ENCODE measurements around the gene MROH9. TPM values are rescaled to one million over a fixed set of nuclear protein-coding genes. Genes with fewer than 3 reads are reported as not detected.

Gene MROH9
- total RNA-seq, 4 donors from 2014 or later, result 3.9 TPM; not detected in 3

GRCh38 chr1:170987424-170987823 lies 52.1 kb downstream of the MROH9 start:
- no peaks in the 10 kb centered on the region for H3K9me3 ChIP-seq
- 80 to 87% methylated on average over 5 of the region's 5 CpGs for WGBS, 2 donors
- no peaks in the 10 kb centered on the region for H3K27me3 ChIP-seq
- no peaks in the 10 kb centered on the region for H3K4me1 ChIP-seq
- no peaks in the 10 kb centered on the region for H3K36me3 ChIP-seq
- no peak for DNase-seq (ENCODE audit: low spot score in 2 of 2)
- no peak for TF ChIP-seq CTCF (IDR thresholded peaks at IDR 0.05)
- no peak for TF ChIP-seq EP300 (IDR thresholded peaks at IDR 0.05)
- no peak for TF ChIP-seq POLR2A (IDR thresholded peaks at IDR 0.05)
- H3K27ac ChIP-seq, result no peak overlapping the region
- H3K4me3 ChIP-seq, result no peak overlapping the region

GRCh38 chr1:170993151-170993550 lies 57.8 kb downstream of the MROH9 start:
- H3K27me3 ChIP-seq, result no peaks in the 10 kb centered on the region
- TF ChIP-seq EP300 (IDR thresholded peaks at IDR 0.05), result no peak
- TF ChIP-seq CTCF (IDR thresholded peaks at IDR 0.05), result no peak
- no peak for TF ChIP-seq POLR2A (IDR thresholded peaks at IDR 0.05)
- H3K9me3 ChIP-seq, result no peaks in the 10 kb centered on the region
- H3K4me3 ChIP-seq, result no peak overlapping the region
- no peaks in the 10 kb centered on the region for H3K36me3 ChIP-seq
- H3K4me1 ChIP-seq, result no peaks in the 10 kb centered on the region
- H3K27ac ChIP-seq, result no peak overlapping the region
- no peak for DNase-seq (ENCODE audit: low spot score in 2 of 2)

GRCh38 chr1:170993717-170994116 lies 58.4 kb downstream of the MROH9 start:
- no peaks in the 10 kb centered on the region for H3K36me3 ChIP-seq

GRCh38 chr1:171014880-171015279 lies 79.5 kb downstream of the MROH9 start:
- no peak for DNase-seq (ENCODE audit: low spot score in 2 of 2)
- H3K4me3 ChIP-seq, result no peak overlapping the region
- H3K9me3 ChIP-seq, result no peaks in the 10 kb centered on the region
- WGBS, 2 donors, result 70 to 72% methylated on average over 4 of the region's 4 CpGs
- H3K27ac ChIP-seq, result no peak overlapping the region
- no peaks in the 10 kb centered on the region for H3K4me1 ChIP-seq
- no peaks in the 10 kb centered on the region for H3K27me3 ChIP-seq
- TF ChIP-seq POLR2A (IDR thresholded peaks at IDR 0.05), result no peak
- no peak for TF ChIP-seq EP300 (IDR thresholded peaks at IDR 0.05)
- TF ChIP-seq CTCF (IDR thresholded peaks at IDR 0.05), result no peak
- no peaks in the 10 kb centered on the region for H3K36me3 ChIP-seq

More at GRCh38 chr1:170993717-170994116, 58.4 kb downstream of the MROH9 start:
- no peak overlapping the region for H3K4me3 ChIP-seq
- WGBS, 2 donors, result 98% methylated on average over 1 of the region's 1 CpG
- no peaks in the 10 kb centered on the region for H3K27me3 ChIP-seq
- TF ChIP-seq EP300 (IDR thresholded peaks at IDR 0.05), result no peak
- TF ChIP-seq POLR2A (IDR thresholded peaks at IDR 0.05), result no peak
- no peak for TF ChIP-seq CTCF (IDR thresholded peaks at IDR 0.05)
- no peaks in the 10 kb centered on the region for H3K4me1 ChIP-seq
- no peak overlapping the region for H3K27ac ChIP-seq
- no peak for DNase-seq (ENCODE audit: low spot score in 2 of 2)
- no peaks in the 10 kb centered on the region for H3K9me3 ChIP-seq

- no peak overlapping the region for H3K4me3 ChIP-seq
- H3K36me3 ChIP-seq, result no peaks in the 10 kb centered on the region
- H3K4me1 ChIP-seq, result no peaks in the 10 kb centered on the region
- H3K9me3 ChIP-seq, result no peaks in the 10 kb centered on the region
- H3K27ac ChIP-seq, result no peak overlapping the region
- H3K27me3 ChIP-seq, result no peaks in the 10 kb centered on the region
- TF ChIP-seq POLR2A (IDR thresholded peaks at IDR 0.05) (no peak), EP300 (IDR thresholded peaks at IDR 0.05) (no peak), CTCF (IDR thresholded peaks at IDR 0.05) (no peak)
- DNase-seq (ENCODE audit: low spot score in 2 of 2), result no peak
- 80 to 95% methylated on average over 2 of the region's 2 CpGs for WGBS, 2 donors
Observed at GRCh38 chr1:171017426-171017825, 82.1 kb downstream of the MROH9 start.

Data from tibial nerve (tissue), 4 donors.